EL (cell line): Measurements from ENCODE around the gene CRTC2.
"Not testable (repeated sequence)": the region's sequence is repeated elsewhere in the genome, so short reads cannot be mapped to it uniquely, and the experiment has no call there.

Experiments used
- DNase-seq: peaks from one replicate; pipeline ENCODE4 v3.0.0-alpha.2; 2016

CRTC2 gene

GRCh38 chr1:153922972-153923925 lies 35.2 kb downstream of the CRTC2 start, which contains the start of gene GATAD2B:
TSS of gene GATAD2B (minus strand) at chr1:153922972. CDS start at chr1:153828347, 94,625 bp downstream.
- peak; percentile 100 for DNase-seq

GRCh38 chr1:153922076-153922971 lies 36.1 kb downstream of the CRTC2 start:
- peak; percentile 43 for DNase-seq

GRCh38 chr1:153921803-153922075 lies 36.7 kb downstream of the CRTC2 start:
- no peak for DNase-seq

GRCh38 chr1:153921080-153921802 lies 37.2 kb downstream of the CRTC2 start:
- no peak for DNase-seq

- peak; percentile 40 for DNase-seq
Observed at GRCh38 chr1:153919876-153920852, 38.2 kb downstream of the CRTC2 start.

GRCh38 chr1:153916297-153916696 lies 42.1 kb downstream of the CRTC2 start:
- DNase-seq: no peak

- no peak for DNase-seq
Observed at GRCh38 chr1:153912349-153912748, 46.1 kb downstream of the CRTC2 start.

- not testable (repeated sequence) for DNase-seq
Observed at GRCh38 chr1:153910560-153910959, 47.9 kb downstream of the CRTC2 start.

GRCh38 chr1:153908071-153908470 lies 50.3 kb downstream of the CRTC2 start:
- no peak for DNase-seq

GRCh38 chr1:153907134-153907533 lies 51.3 kb downstream of the CRTC2 start:
- no peak for DNase-seq

GRCh38 chr1:153906396-153906795 lies 52.0 kb downstream of the CRTC2 start:
- DNase-seq: no peak

- DNase-seq: not testable (repeated sequence)
Observed at GRCh38 chr1:153905908-153906307, 52.5 kb downstream of the CRTC2 start.

- DNase-seq: no peak
Observed at GRCh38 chr1:153903841-153904455, 54.5 kb downstream of the CRTC2 start.

GRCh38 chr1:153899509-153899908 lies 58.9 kb downstream of the CRTC2 start:
- no peak for DNase-seq
